ENCODE measurements around the gene TRPT1.

Gene TRPT1, protein sequence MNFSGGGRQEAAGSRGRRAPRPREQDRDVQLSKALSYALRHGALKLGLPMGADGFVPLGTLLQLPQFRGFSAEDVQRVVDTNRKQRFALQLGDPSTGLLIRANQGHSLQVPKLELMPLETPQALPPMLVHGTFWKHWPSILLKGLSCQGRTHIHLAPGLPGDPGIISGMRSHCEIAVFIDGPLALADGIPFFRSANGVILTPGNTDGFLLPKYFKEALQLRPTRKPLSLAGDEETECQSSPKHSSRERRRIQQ

DNA sequence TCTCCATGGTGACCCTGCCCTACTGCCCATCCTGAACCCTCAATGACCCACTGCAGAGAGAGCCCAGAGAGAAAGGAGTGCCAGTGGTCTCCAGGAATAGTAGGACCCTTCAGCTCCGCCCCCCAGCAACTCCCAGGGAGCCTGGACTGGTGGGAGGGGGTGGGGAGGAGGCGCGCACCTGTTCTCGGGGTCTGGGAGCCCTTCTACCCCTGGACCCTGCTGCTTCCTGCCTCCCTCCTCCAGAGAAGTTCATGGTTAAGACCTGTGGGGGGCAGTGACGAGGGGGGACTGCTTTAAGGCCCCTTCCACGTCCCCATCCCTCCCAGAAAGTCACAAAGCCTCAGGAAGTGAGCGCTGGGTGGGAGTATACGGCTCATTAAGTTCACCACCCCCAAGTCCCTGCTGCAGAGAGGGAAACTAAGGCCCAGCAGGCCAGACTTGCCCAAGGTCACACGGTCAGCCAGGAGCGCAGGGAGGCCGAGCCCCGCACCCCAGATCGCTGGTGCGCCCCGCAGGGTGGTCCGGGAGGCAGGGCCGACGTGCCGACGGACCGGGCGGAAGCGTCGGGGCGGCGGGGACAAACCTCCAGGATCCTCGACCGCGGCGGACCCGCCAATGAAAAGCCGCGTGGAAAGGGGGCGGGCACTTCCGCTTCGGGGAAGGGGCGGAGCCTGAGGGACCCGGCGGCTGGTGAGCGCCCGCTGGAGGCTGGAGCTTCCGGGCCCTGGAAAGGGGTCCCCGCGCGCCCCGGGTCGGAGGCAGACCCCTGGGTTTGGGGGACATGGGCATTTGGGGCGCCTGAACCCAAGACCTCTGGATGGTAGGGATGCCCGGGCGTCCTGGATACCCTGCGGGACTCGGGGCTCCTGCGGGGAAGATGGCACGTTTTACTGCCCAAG lies at the start of gene TRPT1, which contains the start of gene NUDT22:
TRPT1 (minus strand) TSS at position 579 of the 899 bp plus-strand sequence; CDS start at position 253, 326 bp downstream.
NUDT22 (plus strand) TSS at position 667 of the 899 bp plus-strand sequence. CDS start 379 bp downstream, outside the sequence.
- no peak for DNase-seq (ENCODE audit: low read depth, low spot score)

DNA sequence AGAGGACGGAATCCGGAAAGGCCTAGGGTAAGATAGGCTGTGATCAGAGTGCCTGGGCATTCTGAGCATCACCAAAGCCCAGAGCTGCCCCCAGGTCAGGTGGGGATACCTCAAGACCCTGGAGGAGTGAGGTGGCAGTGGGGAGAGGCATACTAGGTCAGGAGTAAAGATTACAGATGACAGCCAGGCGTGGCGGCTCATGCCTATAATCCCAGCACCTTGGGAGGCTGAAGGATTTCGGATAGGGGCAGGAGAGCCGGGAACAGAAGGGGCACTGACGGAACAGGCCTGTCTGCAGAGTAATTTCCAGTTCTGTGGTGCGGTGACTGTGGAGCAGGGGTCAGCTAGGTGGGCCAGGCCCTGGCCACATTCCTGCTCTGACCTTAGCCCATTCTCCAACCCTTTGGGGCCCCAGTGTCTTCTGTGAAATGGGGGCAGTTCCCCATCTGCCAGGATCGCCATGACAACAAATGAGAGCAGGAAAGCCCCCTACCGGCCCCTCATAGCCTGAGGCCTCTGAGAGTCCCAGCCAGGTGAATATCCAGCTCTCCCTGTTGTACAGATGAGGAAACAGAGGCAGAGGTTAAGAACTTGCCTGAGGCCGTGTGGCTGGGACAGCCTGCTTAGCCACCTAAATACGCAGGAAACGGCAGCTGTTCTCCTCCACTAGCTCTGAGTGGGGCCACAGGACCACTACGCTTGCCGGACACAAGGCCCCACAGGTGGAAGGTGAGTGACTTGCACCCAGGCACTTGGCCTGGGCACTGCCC lies 49.2 kb upstream of the TRPT1 start:
- DNase-seq (ENCODE audit: low read depth, low spot score): no peak

DNA sequence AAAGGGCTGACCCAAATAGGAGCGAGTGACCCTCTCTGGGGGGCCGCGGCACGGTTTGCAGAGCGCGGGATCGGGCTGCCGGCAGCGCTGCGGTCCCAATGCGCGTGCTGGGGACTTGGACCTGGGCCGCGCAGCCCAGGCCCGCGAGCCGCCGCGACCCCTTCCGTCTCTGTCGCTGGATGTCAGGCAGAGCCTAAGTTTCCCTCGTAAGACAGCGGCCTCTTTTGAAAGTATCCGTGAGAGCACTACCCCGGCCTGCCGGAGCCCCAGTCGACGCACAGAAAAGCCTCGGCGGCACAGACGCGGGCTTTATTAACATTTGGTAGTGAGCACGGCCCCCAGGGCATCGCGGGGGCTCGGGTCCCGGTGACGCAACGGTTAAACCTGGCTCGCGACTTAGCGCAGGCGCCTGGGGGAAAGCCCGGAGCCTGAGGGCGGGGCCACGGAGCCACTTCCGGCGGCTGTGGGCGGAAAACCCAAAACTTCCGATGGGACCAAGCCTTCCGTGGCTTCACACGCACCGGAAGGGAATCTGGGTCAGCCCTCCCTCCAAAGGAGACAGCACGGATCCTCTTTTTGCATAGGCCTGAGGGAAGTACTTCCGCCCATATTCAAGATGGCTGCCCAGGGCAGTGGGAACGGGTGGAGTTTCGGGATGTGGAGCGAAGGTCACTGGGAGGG lies 43.7 kb upstream of the TRPT1 start:
- DNase-seq (ENCODE audit: low read depth, low spot score): peak; percentile 100

DNA sequence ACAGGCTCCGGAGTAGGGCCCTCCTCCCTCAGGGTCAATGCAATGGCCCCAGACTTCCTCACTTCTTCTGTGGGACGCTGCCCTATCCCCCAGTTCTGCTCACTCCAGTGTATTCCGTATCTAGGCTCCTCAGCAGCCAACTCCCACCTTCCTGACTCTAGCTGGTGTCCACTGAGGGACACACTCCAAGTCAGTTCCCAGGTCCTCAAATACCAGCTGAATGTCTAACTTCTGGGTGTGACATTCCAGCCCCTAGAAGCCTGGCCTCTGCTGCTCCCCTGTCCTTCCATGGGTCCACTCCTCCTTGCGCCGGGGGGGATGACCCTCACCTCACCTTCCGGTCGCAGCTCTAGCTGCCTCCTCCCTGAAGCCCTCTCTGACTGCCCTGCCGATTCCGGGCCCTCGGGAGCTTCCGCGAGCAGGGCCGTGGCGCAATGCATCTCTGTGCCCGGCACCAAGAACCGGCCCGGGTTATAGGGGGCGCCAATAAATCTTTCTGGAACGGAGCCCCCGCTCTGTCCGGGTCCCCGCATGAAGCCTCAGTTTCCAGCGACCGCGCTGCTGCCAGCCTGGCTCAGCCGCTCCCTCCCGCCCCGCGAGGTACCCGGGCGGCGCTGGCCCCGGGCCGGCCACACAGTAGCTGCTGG lies 43.0 kb upstream of the TRPT1 start:
- no peak for DNase-seq (ENCODE audit: low read depth, low spot score)

DNA sequence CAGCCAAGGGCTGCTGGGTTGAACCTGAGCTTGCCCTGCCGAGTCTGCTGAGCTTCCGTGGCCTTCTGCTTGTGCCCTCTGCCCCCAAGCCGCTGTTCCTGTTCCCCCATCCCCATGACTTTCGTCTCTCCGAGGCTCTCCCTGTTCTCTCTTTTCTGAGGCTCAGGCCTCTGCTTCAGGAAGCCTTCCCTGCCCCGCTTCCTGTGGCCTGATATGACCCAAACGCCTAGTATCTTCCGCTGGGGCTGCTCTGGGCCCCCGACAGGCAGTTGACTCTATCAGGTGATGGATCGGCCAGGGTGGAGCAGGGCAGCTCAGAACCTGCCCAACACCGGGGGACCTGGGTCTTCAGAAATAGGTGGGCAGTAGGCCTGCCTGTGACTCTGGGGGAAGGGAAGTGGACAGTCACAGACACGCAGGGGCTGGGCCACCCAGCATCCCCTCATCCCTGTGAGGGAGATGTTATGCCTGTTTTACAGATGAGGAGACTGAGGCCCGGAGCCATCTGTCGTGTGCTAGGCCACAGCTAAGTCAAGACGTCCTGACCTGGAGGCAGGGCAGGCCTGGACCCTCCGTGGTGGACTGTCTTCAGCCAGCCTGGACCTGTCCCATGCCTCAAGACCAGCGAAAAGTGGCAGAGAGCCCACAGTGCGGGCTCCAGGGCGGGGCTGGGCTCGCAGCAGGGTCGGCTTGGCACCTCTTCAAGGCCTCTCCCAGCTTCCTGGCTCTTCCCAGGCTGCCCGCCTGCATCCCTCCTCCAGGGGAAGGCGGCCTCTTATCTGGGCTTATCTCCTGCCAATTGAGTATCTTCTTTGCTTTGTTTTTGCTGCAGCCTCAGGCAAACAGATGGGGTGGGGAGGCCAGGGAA lies 42.3 kb upstream of the TRPT1 start:
- no peak for DNase-seq (ENCODE audit: low read depth, low spot score)

DNA sequence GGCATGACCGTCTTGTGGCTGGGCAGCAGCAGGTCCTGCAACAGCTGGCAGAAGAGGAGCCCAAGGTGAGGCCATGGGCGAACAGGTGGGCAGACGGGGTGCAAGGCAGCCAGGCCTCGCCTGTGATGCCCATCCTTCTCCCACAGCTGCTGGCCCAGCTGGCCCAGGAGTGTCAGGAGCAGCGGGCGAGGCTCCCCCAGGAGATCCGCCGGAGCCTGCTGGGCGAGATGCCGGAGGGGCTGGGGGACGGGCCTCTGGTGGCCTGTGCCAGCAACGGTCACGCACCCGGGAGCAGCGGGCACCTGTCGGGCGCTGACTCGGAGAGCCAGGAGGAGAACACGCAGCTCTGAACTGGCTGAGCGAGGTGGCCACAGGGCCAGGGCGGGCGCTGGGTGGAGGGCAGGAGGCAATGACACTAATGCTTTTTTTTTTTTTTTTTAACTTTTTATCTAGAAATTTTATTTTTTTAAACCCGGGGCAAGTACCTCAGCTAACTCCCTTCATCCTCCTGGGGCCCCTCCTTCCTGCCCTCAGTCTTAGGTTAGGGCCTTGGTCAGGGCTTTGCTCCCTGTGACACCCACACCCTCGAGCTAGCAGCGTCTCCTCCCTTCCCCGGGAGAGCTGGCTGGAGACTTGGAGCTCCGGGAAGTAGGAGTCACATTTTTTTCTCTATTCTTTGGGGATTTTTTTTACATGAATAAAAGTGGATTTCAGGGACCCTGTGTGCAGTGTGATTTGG lies 41.4 kb upstream of the TRPT1 start:
- DNase-seq (ENCODE audit: low read depth, low spot score): no peak

DNA sequence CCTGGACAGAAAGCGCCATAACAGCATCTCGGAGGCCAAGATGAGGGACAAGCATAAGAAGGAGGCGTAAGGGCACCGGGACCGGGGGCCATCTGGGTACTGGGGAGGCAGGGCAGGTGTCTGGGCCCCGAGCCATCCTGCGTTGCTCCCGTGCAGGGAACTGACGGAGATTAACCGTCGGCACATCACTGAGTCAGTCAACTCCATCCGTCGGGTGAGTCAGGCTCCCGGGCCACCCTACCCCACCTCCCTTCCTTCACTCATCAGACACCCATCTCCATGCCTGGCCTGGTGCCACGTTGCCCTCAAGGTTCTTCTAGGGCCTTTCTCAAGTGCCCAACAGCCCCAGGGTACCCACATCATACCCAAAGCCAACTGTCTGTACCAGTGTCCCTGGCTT lies 40.4 kb upstream of the TRPT1 start:
- no peak for DNase-seq (ENCODE audit: low read depth, low spot score)

DNA sequence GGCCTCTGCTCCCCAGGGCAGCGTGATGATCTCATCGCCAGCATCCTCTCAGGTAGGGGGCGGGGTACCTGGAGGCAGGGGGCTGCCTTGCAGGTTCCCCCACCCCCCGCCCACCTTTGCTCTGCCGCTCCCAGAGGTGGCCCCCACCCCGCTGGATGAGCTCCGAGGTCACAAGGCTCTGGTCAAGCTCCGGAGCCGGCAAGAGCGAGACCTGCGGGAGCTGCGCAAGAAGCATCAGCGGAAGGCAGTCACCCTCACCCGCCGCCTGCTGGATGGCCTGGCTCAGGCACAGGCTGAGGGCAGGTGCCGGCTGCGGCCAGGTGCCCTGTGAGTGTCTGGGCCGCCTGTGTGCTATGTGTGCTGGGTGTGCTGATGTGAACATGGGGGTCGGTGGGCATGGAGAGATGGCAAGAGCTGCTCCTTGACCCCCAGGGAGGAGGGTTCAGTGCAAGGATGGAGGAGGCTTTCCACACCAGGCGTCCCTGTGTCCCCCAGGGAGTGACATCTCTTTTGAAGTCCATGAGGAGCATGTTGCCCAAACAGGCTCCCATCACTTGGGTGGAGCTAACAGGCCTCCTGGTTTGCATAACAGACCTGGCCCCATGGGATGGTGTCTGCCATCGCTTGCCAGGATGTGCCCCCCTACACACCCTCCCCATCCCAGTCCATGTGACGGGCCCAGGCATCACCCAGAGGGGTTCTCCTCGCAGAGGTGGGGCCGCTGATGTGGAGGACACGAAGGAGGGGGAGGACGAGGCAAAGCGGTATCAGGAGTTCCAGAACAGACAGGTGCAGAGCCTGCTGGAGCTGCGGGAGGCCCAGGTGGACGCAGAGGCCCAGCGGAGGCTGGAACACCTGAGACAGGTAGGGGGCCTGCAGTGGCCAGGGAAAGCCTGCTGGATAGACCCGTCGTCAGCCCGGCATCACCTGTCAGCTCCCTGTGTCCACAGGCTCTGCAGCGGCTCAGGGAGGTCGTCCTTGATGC lies 39.5 kb upstream of the TRPT1 start:
- no peak for DNase-seq (ENCODE audit: low read depth, low spot score)

DNA sequence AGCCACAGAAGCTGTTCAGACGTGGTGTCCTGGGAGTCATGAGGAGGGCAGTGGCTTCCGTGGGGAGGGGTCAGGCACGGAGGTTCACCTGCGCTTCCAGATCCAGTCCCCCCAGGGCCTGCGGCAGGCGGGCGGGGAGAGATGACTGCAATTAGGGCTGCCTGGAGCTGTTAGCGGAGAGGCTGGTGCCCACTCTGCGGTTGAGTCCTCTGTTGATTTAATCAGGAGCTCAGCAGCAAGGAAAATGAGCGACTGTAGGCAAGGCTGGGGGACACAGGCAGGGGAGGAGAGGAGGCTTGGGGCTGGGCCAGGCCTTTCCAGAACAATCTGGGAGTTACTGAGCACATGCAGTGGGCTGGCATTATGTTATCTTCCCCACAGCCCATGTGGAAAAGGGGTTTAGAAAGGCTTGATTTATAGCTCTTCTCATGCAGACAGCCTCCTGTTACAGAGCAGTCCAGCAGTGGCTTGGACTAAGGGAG lies 38.4 kb upstream of the TRPT1 start:
- DNase-seq (ENCODE audit: low read depth, low spot score): no peak

DNA sequence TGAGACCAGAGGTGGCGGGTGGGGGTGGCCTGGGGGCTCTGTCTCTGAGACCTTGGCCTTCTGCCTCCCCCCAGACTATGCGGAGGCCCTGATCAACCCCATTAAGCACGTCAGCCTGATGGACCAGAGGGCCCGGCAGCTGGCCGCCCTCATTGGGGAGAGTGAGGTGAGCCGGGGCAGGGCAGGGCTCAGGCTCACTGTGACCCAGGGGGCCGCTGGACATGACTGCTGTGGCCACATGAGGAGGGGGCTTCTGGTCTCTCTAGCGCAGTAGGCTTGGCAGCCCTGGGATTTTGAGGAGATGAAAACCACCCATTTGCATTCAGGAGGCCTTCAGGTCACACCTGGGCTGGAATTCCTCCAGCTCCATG lies 37.9 kb upstream of the TRPT1 start:
- no peak for DNase-seq (ENCODE audit: low read depth, low spot score)

DNA sequence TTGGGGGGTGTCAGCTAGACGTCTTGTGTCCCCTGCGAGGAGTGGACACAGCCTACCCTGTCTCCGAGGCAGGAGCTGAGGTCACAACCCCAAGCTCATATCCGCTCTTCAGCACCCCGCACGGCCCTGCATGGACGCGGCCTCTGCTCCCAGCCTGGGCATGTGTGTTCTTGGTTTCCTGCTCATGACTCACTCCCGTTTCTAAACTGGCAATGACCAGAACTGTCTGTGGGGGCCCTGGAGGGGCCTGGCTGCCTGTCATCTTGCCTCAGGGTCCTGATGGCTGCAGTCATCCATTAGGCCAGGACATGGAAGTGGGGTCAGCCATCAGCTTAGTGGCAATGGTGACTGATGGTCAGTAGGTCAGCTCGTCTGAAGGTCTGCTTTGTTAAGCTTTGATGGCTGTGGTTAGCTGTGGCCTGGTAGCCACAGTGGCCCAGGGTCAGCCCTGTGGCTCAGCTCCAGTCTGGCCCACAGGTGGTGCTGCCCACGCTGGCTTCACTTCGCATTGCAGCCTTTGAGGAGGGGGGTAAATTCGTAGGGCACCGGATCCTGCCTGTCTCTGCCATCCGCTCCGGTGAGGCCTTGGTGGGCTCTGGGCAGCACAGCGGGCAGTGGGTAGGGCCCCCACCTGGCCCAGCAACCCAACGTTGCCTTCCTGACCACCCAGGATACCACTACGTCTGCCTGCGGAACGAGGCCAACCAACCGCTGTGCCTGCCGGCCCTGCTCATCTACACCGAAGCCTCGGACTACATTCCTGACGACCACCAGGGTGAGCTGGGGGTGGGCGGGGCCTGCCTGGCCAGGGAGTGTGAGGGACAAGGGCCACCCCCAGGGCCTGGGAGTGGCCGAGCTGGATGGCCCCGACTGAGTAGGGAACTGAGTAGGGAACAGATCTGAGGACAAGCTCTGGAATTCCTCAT lies 37.3 kb upstream of the TRPT1 start:
- DNase-seq (ENCODE audit: low read depth, low spot score): no peak

DNA sequence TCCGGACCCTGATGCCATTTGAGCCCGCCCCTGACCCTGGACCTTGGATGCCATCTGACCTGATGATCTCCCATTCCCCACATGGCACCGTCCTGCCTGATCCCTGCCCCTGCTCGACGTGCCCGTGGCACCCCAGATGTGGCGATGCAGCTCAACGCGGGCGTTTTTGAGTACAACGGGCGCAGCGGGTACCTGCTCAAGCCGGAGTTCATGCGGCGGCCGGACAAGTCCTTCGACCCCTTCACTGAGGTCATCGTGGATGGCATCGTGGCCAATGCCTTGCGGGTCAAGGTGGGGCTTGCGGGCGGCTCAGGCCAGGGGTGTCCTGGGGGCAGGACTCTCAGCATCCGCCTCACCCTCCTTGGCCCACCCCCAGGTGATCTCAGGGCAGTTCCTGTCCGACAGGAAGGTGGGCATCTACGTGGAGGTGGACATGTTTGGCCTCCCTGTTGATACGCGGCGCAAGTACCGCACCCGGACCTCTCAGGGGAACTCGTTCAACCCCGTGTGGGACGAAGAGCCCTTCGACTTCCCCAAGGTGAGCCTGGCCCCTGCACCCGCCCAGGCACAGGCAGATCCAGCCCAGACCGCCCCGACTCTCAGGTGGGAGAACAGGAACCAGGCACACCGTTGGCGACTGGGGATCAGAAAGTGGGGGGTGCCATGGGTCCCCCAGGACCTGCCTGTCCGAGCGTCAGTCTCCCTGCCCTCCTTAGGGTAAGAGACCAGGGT lies 36.5 kb upstream of the TRPT1 start:
- no peak for DNase-seq (ENCODE audit: low read depth, low spot score)

DNA sequence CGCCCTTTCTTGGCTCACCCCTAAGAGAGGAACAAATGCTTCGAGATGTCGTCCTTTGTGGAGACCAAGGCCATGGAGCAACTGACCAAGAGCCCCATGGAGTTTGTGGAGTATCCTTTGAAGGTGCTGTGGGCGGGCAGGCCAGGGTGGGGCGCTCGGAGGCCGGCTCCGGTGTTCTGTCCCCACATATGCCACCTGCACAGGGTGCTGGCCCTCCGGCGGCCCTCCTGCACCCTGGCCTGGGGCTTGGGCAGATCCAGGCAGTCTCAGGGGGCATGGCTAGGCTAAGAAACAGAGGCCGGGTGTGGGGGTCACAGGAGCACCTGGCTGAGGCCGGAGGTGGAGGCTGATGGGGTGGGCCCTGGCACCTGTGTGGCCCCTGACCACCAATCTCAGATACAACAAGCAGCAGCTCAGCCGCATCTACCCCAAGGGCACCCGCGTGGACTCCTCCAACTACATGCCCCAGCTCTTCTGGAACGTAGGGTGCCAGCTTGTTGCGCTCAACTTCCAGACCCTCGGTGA lies 35.6 kb upstream of the TRPT1 start:
- DNase-seq (ENCODE audit: low read depth, low spot score): no peak

DNA sequence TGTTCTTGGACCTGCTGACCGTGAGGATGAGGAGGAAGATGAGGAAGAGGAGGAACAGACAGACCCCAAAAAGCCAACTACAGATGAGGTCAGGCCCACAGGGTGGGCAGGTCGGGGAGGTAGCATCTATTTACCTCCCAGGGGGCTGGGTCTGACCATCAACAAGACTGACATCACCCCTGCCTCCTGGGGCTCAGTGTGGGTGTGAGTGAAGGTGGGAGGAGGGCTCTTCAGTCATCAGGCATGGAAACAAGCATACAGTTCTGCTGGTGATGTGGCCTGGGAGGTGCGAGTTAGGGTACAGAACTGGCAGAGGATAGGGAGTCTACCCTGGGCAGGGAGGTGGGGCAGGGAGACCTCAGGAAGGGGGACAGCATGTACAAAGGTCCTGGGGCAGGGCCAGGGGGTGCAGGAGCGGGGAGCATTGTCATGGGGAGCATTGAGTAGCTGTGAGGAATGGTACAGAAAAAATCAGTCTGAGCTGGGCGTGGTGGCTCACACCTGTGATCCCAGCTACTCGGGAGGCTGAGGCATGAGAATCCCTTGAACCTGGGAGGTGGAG lies 34.2 kb upstream of the TRPT1 start:
- no peak for DNase-seq (ENCODE audit: low read depth, low spot score)

DNA sequence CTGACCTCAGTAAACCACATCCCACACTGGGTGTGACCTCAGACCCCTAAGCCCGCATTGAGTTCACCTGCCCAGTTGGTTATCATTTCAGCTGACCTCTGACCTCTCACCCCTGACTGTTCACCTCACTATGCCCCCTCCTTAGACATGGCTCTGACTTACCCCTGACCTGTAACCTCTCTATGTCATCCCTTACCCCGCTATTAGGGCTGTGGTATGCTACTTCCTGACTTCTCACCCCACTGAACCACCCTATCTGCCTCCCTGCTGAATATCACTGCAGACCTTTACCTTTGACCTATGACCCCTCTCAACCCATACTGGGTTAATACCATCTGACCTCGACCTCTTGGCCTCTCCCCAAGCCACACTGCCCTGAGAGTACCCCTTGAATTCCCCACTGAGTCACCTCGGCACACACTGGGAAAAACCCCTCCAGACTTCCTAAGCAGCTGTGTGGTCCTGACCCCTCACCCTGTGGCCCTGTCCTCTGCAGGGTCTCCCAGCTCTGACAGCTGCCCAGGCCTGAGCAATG lies 33.6 kb upstream of the TRPT1 start:
- DNase-seq (ENCODE audit: low read depth, low spot score): no peak

All from iPS DF 19.7 (cell line).